ENCODE results near the gene AGGF1. TPM values are rescaled to one million over a fixed set of nuclear protein-coding genes. Genes with fewer than 3 reads are reported as not detected.

The AGGF1 gene
- total RNA-seq, 1 experiment from 2014 or later: 23.2 TPM

DNA sequence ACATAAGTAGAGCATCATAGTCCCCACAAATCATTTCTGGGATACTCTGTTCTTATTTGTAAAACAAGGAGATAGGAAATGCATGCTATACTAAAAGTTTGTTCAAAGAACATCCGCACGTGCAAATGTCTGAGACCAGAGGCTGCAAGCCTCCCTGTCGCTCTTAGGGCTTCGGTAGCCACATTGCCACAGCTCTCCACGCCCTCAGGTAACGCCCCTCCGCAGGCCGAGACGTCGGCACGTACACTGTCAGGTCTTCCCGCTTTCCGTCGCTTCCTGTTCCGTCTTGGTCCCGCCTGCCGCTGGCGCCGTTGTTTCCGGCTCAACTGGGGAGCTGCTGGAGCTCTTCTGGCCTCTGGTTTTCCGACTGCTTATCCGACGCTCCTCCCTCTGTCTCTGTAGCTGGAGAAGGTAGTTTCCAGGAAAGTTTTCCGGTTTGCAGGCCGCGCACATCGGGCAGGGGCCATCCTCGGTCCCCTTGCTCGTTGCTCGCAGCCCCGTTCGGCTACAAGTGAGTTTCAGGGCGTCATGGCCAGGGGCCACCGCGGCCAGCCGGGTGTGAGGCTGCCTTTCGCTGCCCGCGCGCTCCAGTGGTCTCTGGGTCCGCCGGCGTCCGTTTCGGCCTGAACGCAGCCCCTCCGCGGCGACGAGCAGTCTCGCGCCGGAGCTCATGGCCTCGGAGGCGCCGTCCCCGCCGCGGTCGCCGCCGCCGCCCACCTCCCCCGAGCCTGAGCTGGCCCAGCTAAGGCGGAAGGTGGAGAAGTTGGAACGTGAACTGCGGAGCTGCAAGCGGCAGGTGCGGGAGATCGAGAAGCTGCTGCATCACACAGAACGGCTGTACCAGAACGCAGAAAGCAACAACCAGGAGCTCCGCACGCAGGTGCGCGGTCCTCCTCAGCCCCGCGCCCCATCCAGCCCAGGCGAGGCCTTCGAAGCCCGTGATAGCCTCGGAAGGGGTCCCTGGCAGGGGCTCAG, at the start of gene AGGF1 (continued):
- TF ChIP-seq, protein P1, sequence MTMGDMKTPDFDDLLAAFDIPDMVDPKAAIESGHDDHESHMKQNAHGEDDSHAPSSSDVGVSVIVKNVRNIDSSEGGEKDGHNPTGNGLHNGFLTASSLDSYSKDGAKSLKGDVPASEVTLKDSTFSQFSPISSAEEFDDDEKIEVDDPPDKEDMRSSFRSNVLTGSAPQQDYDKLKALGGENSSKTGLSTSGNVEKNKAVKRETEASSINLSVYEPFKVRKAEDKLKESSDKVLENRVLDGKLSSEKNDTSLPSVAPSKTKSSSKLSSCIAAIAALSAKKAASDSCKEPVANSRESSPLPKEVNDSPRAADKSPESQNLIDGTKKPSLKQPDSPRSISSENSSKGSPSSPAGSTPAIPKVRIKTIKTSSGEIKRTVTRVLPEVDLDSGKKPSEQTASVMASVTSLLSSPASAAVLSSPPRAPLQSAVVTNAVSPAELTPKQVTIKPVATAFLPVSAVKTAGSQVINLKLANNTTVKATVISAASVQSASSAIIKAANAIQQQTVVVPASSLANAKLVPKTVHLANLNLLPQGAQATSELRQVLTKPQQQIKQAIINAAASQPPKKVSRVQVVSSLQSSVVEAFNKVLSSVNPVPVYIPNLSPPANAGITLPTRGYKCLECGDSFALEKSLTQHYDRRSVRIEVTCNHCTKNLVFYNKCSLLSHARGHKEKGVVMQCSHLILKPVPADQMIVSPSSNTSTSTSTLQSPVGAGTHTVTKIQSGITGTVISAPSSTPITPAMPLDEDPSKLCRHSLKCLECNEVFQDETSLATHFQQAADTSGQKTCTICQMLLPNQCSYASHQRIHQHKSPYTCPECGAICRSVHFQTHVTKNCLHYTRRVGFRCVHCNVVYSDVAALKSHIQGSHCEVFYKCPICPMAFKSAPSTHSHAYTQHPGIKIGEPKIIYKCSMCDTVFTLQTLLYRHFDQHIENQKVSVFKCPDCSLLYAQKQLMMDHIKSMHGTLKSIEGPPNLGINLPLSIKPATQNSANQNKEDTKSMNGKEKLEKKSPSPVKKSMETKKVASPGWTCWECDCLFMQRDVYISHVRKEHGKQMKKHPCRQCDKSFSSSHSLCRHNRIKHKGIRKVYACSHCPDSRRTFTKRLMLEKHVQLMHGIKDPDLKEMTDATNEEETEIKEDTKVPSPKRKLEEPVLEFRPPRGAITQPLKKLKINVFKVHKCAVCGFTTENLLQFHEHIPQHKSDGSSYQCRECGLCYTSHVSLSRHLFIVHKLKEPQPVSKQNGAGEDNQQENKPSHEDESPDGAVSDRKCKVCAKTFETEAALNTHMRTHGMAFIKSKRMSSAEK (CRISPR knock-in tag; IDR thresholded peaks at IDR 0.05; ENCODE audit: borderline replicate concordance): no peak
- TF ChIP-seq CDX4 (CRISPR knock-in tag; IDR thresholded peaks at IDR 0.05; ENCODE audit: borderline replicate concordance) (no peak), NR3C1 (CRISPR knock-in tag; conservative IDR thresholded peaks at IDR 0.05; ENCODE audit: low read depth) (0 out of 2 replicates have a peak, but pooled peaks have one; percentile 67), NFYB (CRISPR knock-in tag; conservative IDR thresholded peaks at IDR 0.05; ENCODE audit: low read depth) (0 out of 2 replicates have a peak, but pooled peaks have one; percentile 9), CREB1 (CRISPR knock-in tag; IDR thresholded peaks at IDR 0.05) (peak; percentile 74; the same call in 1 of the 2 replicates), FOXJ3 (CRISPR knock-in tag; IDR thresholded peaks at IDR 0.05; ENCODE audit: borderline replicate concordance) (no peak), MLX (CRISPR knock-in tag; IDR thresholded peaks at IDR 0.05) (no peak), OVOL2 (CRISPR knock-in tag; IDR thresholded peaks at IDR 0.05; ENCODE audit: borderline replicate concordance) (no peak), ZNF263 (CRISPR knock-in tag; IDR thresholded peaks at IDR 0.05; ENCODE audit: low read depth) (no peak), STAT6 (CRISPR knock-in tag; conservative IDR thresholded peaks at IDR 0.05; ENCODE audit: low read depth) (no peak), MYBL2 (CRISPR knock-in tag; IDR thresholded peaks at IDR 0.05) (peak; percentile 89; the same call in 1 of the 2 replicates), AR (CRISPR knock-in tag; IDR thresholded peaks at IDR 0.05) (no peak), NR1H2 (CRISPR knock-in tag; IDR thresholded peaks at IDR 0.05) (no peak), ZNF138 (CRISPR knock-in tag; conservative IDR thresholded peaks at IDR 0.05) (peak; percentile 68; the same call in 1 of the 2 replicates), TP53 (CRISPR knock-in tag; IDR thresholded peaks at IDR 0.05) (peak; percentile 24; the same call in 1 of the 2 replicates), JAZF1 (CRISPR knock-in tag; IDR thresholded peaks at IDR 0.05) (no peak)
- TF ChIP-seq, protein P2, sequence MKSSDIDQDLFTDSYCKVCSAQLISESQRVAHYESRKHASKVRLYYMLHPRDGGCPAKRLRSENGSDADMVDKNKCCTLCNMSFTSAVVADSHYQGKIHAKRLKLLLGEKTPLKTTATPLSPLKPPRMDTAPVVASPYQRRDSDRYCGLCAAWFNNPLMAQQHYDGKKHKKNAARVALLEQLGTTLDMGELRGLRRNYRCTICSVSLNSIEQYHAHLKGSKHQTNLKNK (CRISPR knock-in tag; IDR thresholded peaks at IDR 0.05): no peak
- TF ChIP-seq, protein P3, sequence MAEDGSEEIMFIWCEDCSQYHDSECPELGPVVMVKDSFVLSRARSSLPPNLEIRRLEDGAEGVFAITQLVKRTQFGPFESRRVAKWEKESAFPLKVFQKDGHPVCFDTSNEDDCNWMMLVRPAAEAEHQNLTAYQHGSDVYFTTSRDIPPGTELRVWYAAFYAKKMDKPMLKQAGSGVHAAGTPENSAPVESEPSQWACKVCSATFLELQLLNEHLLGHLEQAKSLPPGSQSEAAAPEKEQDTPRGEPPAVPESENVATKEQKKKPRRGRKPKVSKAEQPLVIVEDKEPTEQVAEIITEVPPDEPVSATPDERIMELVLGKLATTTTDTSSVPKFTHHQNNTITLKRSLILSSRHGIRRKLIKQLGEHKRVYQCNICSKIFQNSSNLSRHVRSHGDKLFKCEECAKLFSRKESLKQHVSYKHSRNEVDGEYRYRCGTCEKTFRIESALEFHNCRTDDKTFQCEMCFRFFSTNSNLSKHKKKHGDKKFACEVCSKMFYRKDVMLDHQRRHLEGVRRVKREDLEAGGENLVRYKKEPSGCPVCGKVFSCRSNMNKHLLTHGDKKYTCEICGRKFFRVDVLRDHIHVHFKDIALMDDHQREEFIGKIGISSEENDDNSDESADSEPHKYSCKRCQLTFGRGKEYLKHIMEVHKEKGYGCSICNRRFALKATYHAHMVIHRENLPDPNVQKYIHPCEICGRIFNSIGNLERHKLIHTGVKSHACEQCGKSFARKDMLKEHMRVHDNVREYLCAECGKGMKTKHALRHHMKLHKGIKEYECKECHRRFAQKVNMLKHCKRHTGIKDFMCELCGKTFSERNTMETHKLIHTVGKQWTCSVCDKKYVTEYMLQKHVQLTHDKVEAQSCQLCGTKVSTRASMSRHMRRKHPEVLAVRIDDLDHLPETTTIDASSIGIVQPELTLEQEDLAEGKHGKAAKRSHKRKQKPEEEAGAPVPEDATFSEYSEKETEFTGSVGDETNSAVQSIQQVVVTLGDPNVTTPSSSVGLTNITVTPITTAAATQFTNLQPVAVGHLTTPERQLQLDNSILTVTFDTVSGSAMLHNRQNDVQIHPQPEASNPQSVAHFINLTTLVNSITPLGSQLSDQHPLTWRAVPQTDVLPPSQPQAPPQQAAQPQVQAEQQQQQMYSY (CRISPR knock-in tag; IDR thresholded peaks at IDR 0.05): no peak
- TF ChIP-seq, protein P4, sequence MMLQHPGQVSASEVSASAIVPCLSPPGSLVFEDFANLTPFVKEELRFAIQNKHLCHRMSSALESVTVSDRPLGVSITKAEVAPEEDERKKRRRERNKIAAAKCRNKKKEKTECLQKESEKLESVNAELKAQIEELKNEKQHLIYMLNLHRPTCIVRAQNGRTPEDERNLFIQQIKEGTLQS (CRISPR knock-in tag; conservative IDR thresholded peaks at IDR 0.05): no peak
- TF ChIP-seq, protein P5, sequence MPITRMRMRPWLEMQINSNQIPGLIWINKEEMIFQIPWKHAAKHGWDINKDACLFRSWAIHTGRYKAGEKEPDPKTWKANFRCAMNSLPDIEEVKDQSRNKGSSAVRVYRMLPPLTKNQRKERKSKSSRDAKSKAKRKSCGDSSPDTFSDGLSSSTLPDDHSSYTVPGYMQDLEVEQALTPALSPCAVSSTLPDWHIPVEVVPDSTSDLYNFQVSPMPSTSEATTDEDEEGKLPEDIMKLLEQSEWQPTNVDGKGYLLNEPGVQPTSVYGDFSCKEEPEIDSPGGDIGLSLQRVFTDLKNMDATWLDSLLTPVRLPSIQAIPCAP (CRISPR knock-in tag; IDR thresholded peaks at IDR 0.05): peak; percentile 34; the same call in 1 of the 2 replicates
